K562 (cell line): ENCODE data around the gene RBFA. TPM values are rescaled to one million over a fixed set of nuclear protein-coding genes. Genes with fewer than 3 reads are reported as not detected.

Source experiments
- ATAC-seq: fragments of 200-7000 bp; cut with Tn5 transposase; 3 replicates; pipeline ENCODE4 v1.9.1; 2020; ENCODE audit warnings: moderate library complexity
- BruUV-seq: library from RNA; stranded (reverse); fragments of 400-500 nt; replicated peaks from 2 replicates; lab custom pipeline; 2021; lab: Mats Ljungman, UMichigan
- CTCF ChIA-PET: fragments of 300-600 bp; formaldehyde crosslinking; extraction: SDS; loops from one replicate; lab custom pipeline; 2021; ENCODE audit warnings: low intra/inter-chr PET ratio; lab: Yijun Ruan, JAX
- POLR2A ChIA-PET: fragments of 300-600, 350-650 bp; sonication (Branson Sonifier 250); formaldehyde crosslinking; extraction: SDS; loops from one replicate; lab custom pipeline; 2021; ENCODE audit warnings: antibody characterized with exemption, inconsistent platforms; lab: Yijun Ruan, JAX
- DNase-seq, 4 experiments: peaks; one replicate each; pipeline versions ENCODE4 v3.0.0 to v3.0.0-alpha.2; 2011 to 2018; ENCODE audit warnings: low spot score in 3 of 4, mixed read lengths in 3 of 4; ENCODE audit errors: extremely low read depth in 1 of 4
- FAIRE-seq: peaks from 2 replicates; lab custom pipeline; 2011; peaks lifted over from hg19 to GRCh38; lab: Jason Lieb, UNC
- H2AFZ ChIP-seq: 2 replicates; pipeline ENCODE4 v1.6.0; 2011; ENCODE audit warnings: low read depth, low read length, control low read depth, inconsistent platforms
- H3K27ac ChIP-seq: fragments of 200-600 bp; 3 replicates; pipeline ENCODE4 v1.8.0; 2011; ENCODE audit warnings: low read depth, mild to moderate bottlenecking, control low read depth, inconsistent platforms, low read length, moderate library complexity, mixed read lengths; ENCODE audit errors: extremely low read depth
- H3K27me3 ChIP-seq, 2 experiments: fragments of 300-600 bp in 1 of 2; 2 replicates in 1 of 2; 3 replicates in 1 of 2; pipeline versions ENCODE4 v1.6.0 to v1.8.0; 2011; ENCODE audit warnings: inconsistent platforms in 2 of 2, low read length in 2 of 2, mild to moderate bottlenecking in 1 of 2, mixed read lengths in 1 of 2, moderate library complexity in 1 of 2; ENCODE audit not compliant: control insufficient read depth in 2 of 2, insufficient read depth in 2 of 2
- H3K36me3 ChIP-seq: fragments of 300-600 bp; 3 replicates; pipeline ENCODE4 v1.8.0; 2011; ENCODE audit warnings: mild to moderate bottlenecking, low read length, inconsistent platforms; ENCODE audit not compliant: control insufficient read depth, insufficient read depth
- H3K4me1 ChIP-seq, 2 experiments: fragments of 200-600 bp in 1 of 2; replicated peaks in 1 of 2; 2 replicates in 1 of 2; 3 replicates in 1 of 2; pipeline versions ENCODE4 v1.5.1 to v1.8.0; 2011; ENCODE audit warnings: inconsistent platforms in 2 of 2, low read length in 2 of 2, mild to moderate bottlenecking in 1 of 2, mixed read lengths in 1 of 2, moderate library complexity in 1 of 2; ENCODE audit not compliant: control insufficient read depth in 2 of 2, insufficient read depth in 2 of 2
- H3K4me2 ChIP-seq: 2 replicates; pipeline ENCODE4 v1.6.1; 2011; ENCODE audit warnings: low read length, control low read depth, inconsistent platforms, mixed read lengths; ENCODE audit not compliant: insufficient read depth
- H3K4me3 ChIP-seq: fragments of 200-600 bp; sonication (generic), shearing (Covaris generic); 2 replicates; pipeline ENCODE4 v1.5.1; 2016; ENCODE audit warnings: control low read depth, inconsistent platforms
- H3K79me2 ChIP-seq: fragments of 200-600 bp; 3 replicates; pipeline ENCODE4 v1.8.0; 2011; ENCODE audit warnings: low read length, inconsistent platforms; ENCODE audit not compliant: control insufficient read depth, insufficient read depth
- H3K9ac ChIP-seq, 2 experiments: 2 replicates each; pipeline versions ENCODE4 v1.6.0 to v1.6.1; 2011; ENCODE audit warnings: low read depth in 2 of 2, low read length in 2 of 2, control low read depth in 1 of 2, inconsistent platforms in 1 of 2, mild to moderate bottlenecking in 1 of 2, mixed read lengths in 1 of 2; ENCODE audit not compliant: insufficient read depth in 1 of 2
- H3K9me1 ChIP-seq: one replicate; pipeline ENCODE4 v1.6.0; 2011; ENCODE audit warnings: inconsistent platforms, mild to moderate bottlenecking, low read length, moderate library complexity; ENCODE audit not compliant: control insufficient read depth, insufficient read depth
- H3K9me3 ChIP-seq: replicated peaks from 2 replicates; pipeline ENCODE4 v1.5.1; 2011; ENCODE audit warnings: low read depth, low read length, inconsistent platforms; ENCODE audit not compliant: control insufficient read depth, insufficient read depth
- H4K20me1 ChIP-seq: replicated peaks from 2 replicates; pipeline ENCODE4 v1.6.1; 2011; ENCODE audit warnings: low read length, inconsistent platforms, mixed read lengths; ENCODE audit not compliant: control insufficient read depth, insufficient read depth
- ATF2 ChIP-seq: sonication (generic); formaldehyde crosslinking; IDR thresholded peaks from 2 replicates; pipeline ENCODE4 v1.8.1; 2022; ENCODE audit warnings: missing genetic modification reagents
- C11orf30 ChIP-seq: fragments of 450-650 bp; IDR thresholded peaks from 2 replicates; pipeline ENCODE4 v1.6.1; 2016; ENCODE audit warnings: low read depth, mild to moderate bottlenecking
- E2F4 ChIP-seq: sonication (generic); formaldehyde crosslinking; IDR thresholded peaks from 2 replicates; pipeline ENCODE4 v1.8.0; 2022; ENCODE audit warnings: mild to moderate bottlenecking, low read depth, missing genetic modification reagents
- HNRNPK ChIP-seq: fragments of 200-400 bp; formaldehyde crosslinking; IDR thresholded peaks from one replicate; pipeline ENCODE4 v1.6.1; 2018; ENCODE audit warnings: mild to moderate bottlenecking, low read depth, low read length; ENCODE audit not compliant: poor library complexity, severe bottlenecking
- KHSRP ChIP-seq: fragments of 450-650 bp; IDR thresholded peaks from 2 replicates; pipeline ENCODE4 v1.6.1; 2017
- MYBL2 ChIP-seq, 2 experiments: fragments of 450-650 bp in 1 of 2; sonication (generic) in 1 of 2; formaldehyde crosslinking in 1 of 2; IDR thresholded peaks; 2 replicates each; pipeline versions ENCODE4 v1.6.1 to v1.8.1; 2017 to 2022; ENCODE audit warnings: borderline replicate concordance in 1 of 2, inconsistent platforms in 1 of 2, low read depth in 1 of 2, mild to moderate bottlenecking in 1 of 2, missing genetic modification reagents in 1 of 2, moderate library complexity in 1 of 2
- PCBP1 ChIP-seq: fragments of 200-400 bp; formaldehyde crosslinking; IDR thresholded peaks from 2 replicates; pipeline ENCODE4 v1.6.1; 2018; ENCODE audit warnings: mild to moderate bottlenecking, low read depth, low read length; ENCODE audit not compliant: poor library complexity, severe bottlenecking
- ZNF175 ChIP-seq: fragments of 200-800 bp; sonication (Bioruptor generic); IDR thresholded peaks from 2 replicates; pipeline ENCODE4 v1.6.1; 2016; ENCODE audit warnings: low read depth, mild to moderate bottlenecking, missing genetic modification characterization, missing compliant biosample characterization
- ZNF740 ChIP-seq, 3 experiments: fragments of 200-800 bp in 1 of 3; sonication (Bioruptor generic) in 1 of 3; sonication (generic) in 1 of 3; formaldehyde crosslinking in 1 of 3; IDR thresholded peaks; 2 replicates each; pipeline versions ENCODE4 v1.6.1 to v1.8.0; 2016 to 2022; ENCODE audit warnings: mild to moderate bottlenecking in 2 of 3, missing compliant biosample characterization in 2 of 3, missing genetic modification characterization in 2 of 3, missing genetic modification reagents in 1 of 3
- ZNF764 ChIP-seq: fragments of 250-450 bp; sonication (Bioruptor Pico); IDR thresholded peaks from 2 replicates; pipeline ENCODE4 v1.4.0; 2020; ENCODE audit warnings: low read depth, mild to moderate bottlenecking, moderate library complexity
- WGBS: fragments of 100-300 bp; shearing (Covaris generic); methylation state at CpG from one replicate; pipeline ENCODE4 v1.1.6; 2016; ENCODE audit warnings: low coverage, mixed read lengths; ENCODE audit not compliant: insufficient coverage; ENCODE audit errors: missing lambda C conversion rate; 5-methylcytosine and 5-hydroxymethylcytosine counted together
- in situ Hi-C: fragments of 300-500 bp; cut with MboI; formaldehyde crosslinking; loops from 4 replicates; pipeline ENCODE4 v1.15.0; 2018; ENCODE audit warnings: inconsistent platforms, mixed read lengths
- intact Hi-C: fragments of 100-400 bp; cut with micrococcal nuclease; formaldehyde crosslinking; loops from 2 replicates; pipeline ENCODE4 v1.14.2; 2022
- polyA plus RNA-seq, 8 experiments: library from polyadenylated mRNA; depleted of rRNA in 4 of 8; stranded (reverse) in 5 of 8; unstranded in 3 of 8; fragments of >200 nt; fragmentation: Nextera tagmentation in 2 of 8; fragmentation: Illumina TruSeq in 1 of 8; extraction: Ambion mirVana in 2 of 8; extraction: Trizol in 1 of 8; gene quantifications; 2 replicates each; pipeline versions ENCODE4 v1.2.1 to v1.2.3, GENCODE V29; 2011 to 2014; ENCODE audit warnings: inconsistent platforms in 1 of 8, missing spikeins in 1 of 8
- total RNA-seq, 7 experiments: library from RNA; depleted of rRNA in 6 of 7; stranded (reverse); fragments of >200 nt in 6 of 7; fragmentation: Illumina TruSeq in 2 of 7; extraction: Trizol in 2 of 7; gene quantifications; 2 replicates each; pipeline versions ENCODE4 v1.2.1 to v1.2.3, GENCODE V29; 2011 to 2021; ENCODE audit warnings: low replicate concordance in 1 of 7
- TF ChIP-seq, protein P1 (sequence below): fragments of 450-650 bp; formaldehyde crosslinking; conservative IDR thresholded peaks from 2 replicates; pipeline ENCODE4 v1.4.0; 2022; ENCODE audit warnings: mild to moderate bottlenecking, missing genetic modification characterization

The RBFA gene
- total and polyA plus RNA-seq, 9 of the 15 experiments (the other 6 are each of a cell fraction or from before 2014, with no cell fraction given) = 3.4 to 41.9 (median 25.8) TPM

DNA sequence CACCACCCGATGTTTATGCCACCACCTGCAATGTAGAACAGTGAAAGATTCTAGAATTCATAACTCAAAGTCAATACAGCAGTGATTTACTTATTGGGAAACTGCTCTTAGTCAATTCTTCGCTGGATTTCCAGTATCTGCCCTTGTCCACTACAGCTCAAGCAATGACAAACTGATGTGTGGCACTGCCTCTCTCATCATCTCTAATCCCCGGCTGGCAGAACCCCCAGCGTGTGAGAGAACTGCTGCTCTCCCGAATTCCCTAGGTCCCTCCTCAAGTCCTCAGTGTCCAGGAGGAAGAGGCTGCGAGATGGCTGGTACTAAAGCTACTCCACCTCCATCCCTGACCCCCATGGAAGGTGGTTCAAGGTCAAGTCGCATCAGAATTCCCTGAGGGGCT lies 47.5 kb upstream of the RBFA start:
- in situ Hi-C loops = no loop called here
- H3K79me2 ChIP-seq = peaks cover 78% of the 10 kb centered on the region
- no peaks in the 10 kb centered on the region for H3K27me3 ChIP-seq
- no peak for TF ChIP-seq E2F4 (CRISPR knock-in tag)
- no peak for TF ChIP-seq HNRNPK
- TF ChIP-seq MYBL2 (IDR thresholded peaks at IDR 0.05; ENCODE audit: low read depth) = no peak
- TF ChIP-seq MYBL2 (CRISPR knock-in tag; IDR thresholded peaks at IDR 0.05; ENCODE audit: borderline replicate concordance) = no peak
- TF ChIP-seq PCBP1 = no peak
- no peak for TF ChIP-seq ATF2 (CRISPR knock-in tag)
- no peak for TF ChIP-seq ZNF740 (CRISPR knock-in tag; IDR thresholded peaks at IDR 0.05)
- no peak for TF ChIP-seq ZNF740 (tag; IDR thresholded peaks at IDR 0.05)
- TF ChIP-seq, protein P1, sequence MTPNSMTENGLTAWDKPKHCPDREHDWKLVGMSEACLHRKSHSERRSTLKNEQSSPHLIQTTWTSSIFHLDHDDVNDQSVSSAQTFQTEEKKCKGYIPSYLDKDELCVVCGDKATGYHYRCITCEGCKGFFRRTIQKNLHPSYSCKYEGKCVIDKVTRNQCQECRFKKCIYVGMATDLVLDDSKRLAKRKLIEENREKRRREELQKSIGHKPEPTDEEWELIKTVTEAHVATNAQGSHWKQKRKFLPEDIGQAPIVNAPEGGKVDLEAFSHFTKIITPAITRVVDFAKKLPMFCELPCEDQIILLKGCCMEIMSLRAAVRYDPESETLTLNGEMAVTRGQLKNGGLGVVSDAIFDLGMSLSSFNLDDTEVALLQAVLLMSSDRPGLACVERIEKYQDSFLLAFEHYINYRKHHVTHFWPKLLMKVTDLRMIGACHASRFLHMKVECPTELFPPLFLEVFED = no peak
- TF ChIP-seq ZNF175 (CRISPR knock-in tag) = no peak
- TF ChIP-seq C11orf30 = no peak
- TF ChIP-seq ZNF764 (CRISPR knock-in tag) = no peak
- no peak for TF ChIP-seq KHSRP
- TF ChIP-seq, all 486 proteins: peak for 0
- Histone ChIP-seq H4K20me1 (peaks cover 17% of the 10 kb centered on the region), H3K9me1 (peaks cover 6% of the 10 kb centered on the region), H3K4me3 (peak overlapping the region; percentile 81), H2AFZ (no peak overlapping the region), H3K4me2 (peak overlapping the region; percentile 90), H3K27ac (no peak overlapping the region; the same call in 2 of the 3 replicates), H3K9ac (peak overlapping the region; percentile 84 to 91), H3K4me1 (peaks cover 16 to 17% of the 10 kb centered on the region in 2 experiments; a peak in 4 of 5 replicates), H3K9me3 (no peaks in the 10 kb centered on the region), H3K36me3 (peaks cover 48% of the 10 kb centered on the region)
- WGBS = 26% methylated on average over 7 of the region's 7 CpGs
- FAIRE-seq (no peak), ATAC-seq (no peak), DNase-seq (peak in 1 of 4 experiments; percentile 19)
- ChIA-PET CTCF (no interaction called here), POLR2A (no interaction called here)
- intact Hi-C loops = no loop called here
- no TSS peak for BruUV-seq
